B cell (primary cell): ENCODE data around the gene RRAGA. TPM values are rescaled to one million over a fixed set of nuclear protein-coding genes. Genes with fewer than 3 reads are reported as not detected.
"Not testable (repeated sequence)": the region's sequence is repeated elsewhere in the genome, so short reads cannot be mapped to it uniquely, and the experiment has no call there.

Source experiments
- ATAC-seq: fragments of 200-7000 bp; cut with Tn5 transposase; one replicate; pipeline ENCODE4 v1.10.0; 2021; ENCODE audit warnings: low read depth, mild to moderate bottlenecking, moderate number of reproducible peaks, moderate library complexity
- CTCF ChIA-PET: fragments of 350-600 bp; sonication (Branson Sonifier 250); formaldehyde crosslinking; loops from one replicate; lab custom pipeline; 2021; ENCODE audit warnings: antibody characterized with exemption, inconsistent platforms; lab: Charles Lee
- POLR2A ChIA-PET: fragments of 350-600 bp; sonication (Branson Sonifier 250); formaldehyde crosslinking; loops from one replicate; lab custom pipeline; 2021; ENCODE audit warnings: antibody characterized with exemption; lab: Charles Lee
- DNase-seq: peaks from one replicate; pipeline ENCODE4 v3.0.0; 2013
- H2AFZ ChIP-seq: 2 replicates; pipeline ENCODE4 v1.6.1; 2012; ENCODE audit warnings: mild to moderate bottlenecking, low read depth, low read length; ENCODE audit not compliant: insufficient read depth, poor library complexity, severe bottlenecking
- H3K27ac ChIP-seq, 2 donors: 1 replicate in 1 of 2; 2 replicates in 1 of 2; pipeline ENCODE4 v1.5.1; 2012 to 2013; ENCODE audit warnings: low read length in 2 of 2, mild to moderate bottlenecking in 2 of 2, moderate library complexity in 1 of 2
- H3K27me3 ChIP-seq, 4 experiments: fragments of 200-600 bp in 1 of 4; sonication (generic) in 1 of 4; replicated peaks in 1 of 4; 1 replicate in 2 of 4; 2 replicates in 2 of 4; pipeline versions ENCODE4 v1.6.1 to v1.7.0; 2013 to 2016; ENCODE audit warnings: low read length in 3 of 4, mild to moderate bottlenecking in 2 of 4, mixed read lengths in 1 of 4, moderate library complexity in 1 of 4; ENCODE audit not compliant: insufficient read depth in 4 of 4, control insufficient read depth in 3 of 4; ENCODE audit errors: control extremely low read depth in 1 of 4
- H3K36me3 ChIP-seq, 2 experiments: replicated peaks in 1 of 2; 1 replicate in 1 of 2; 2 replicates in 1 of 2; pipeline versions ENCODE4 v1.6.1 to v1.7.1; 2013; ENCODE audit warnings: low read length in 1 of 2; ENCODE audit not compliant: insufficient read depth in 2 of 2, control insufficient read depth in 1 of 2; ENCODE audit errors: control extremely low read depth in 1 of 2, extremely low read depth in 1 of 2
- H3K4me1 ChIP-seq, 2 donors: fragments of 200-600 bp in 1 of 2; sonication (generic) in 1 of 2; 1 replicate in 1 of 2; 2 replicates in 1 of 2; pipeline versions ENCODE4 v1.5.1 to v1.6.1; 2013 to 2017; ENCODE audit warnings: low read length in 2 of 2; ENCODE audit not compliant: control insufficient read depth in 2 of 2, insufficient read depth in 2 of 2
- H3K4me2 ChIP-seq: replicated peaks from 2 replicates; pipeline ENCODE3; 2012; ENCODE audit warnings: mild to moderate bottlenecking, low read depth, low read length; ENCODE audit not compliant: poor library complexity, severe bottlenecking
- H3K4me3 ChIP-seq, 5 experiments: fragments of 200-600 bp in 1 of 5; sonication (generic) in 1 of 5; 1 replicate in 3 of 5; 2 replicates in 2 of 5; pipeline versions ENCODE4 v1.5.1 to v1.7.0; 2011 to 2016; ENCODE audit warnings: low read length in 4 of 5, mild to moderate bottlenecking in 4 of 5, low read depth in 2 of 5, control low read depth in 1 of 5, moderate library complexity in 1 of 5; ENCODE audit not compliant: insufficient read depth in 1 of 5; ENCODE audit errors: control extremely low read depth in 1 of 5, extremely low read depth in 1 of 5
- H3K79me2 ChIP-seq: fragments of 200-600 bp; sonication (generic); one replicate; pipeline ENCODE4 v1.6.0; 2016; ENCODE audit warnings: low read length; ENCODE audit not compliant: control insufficient read depth, insufficient read depth
- H3K9ac ChIP-seq: fragments of 200-600 bp; sonication (generic); 2 replicates; pipeline ENCODE4 v1.6.1; 2017; ENCODE audit warnings: mild to moderate bottlenecking, low read length, moderate library complexity
- H3K9me3 ChIP-seq, 3 donors: one replicate each; pipeline versions ENCODE4 v1.6.1 to v1.7.1; 2013; ENCODE audit warnings: low read length in 2 of 3; ENCODE audit not compliant: control insufficient read depth in 2 of 3, insufficient read depth in 1 of 3; ENCODE audit errors: control extremely low read depth in 1 of 3
- H4K20me1 ChIP-seq: 2 replicates; pipeline ENCODE4 v1.6.0; 2012; ENCODE audit warnings: mild to moderate bottlenecking, low read length; ENCODE audit not compliant: insufficient read depth, control insufficient read depth, poor library complexity, severe bottlenecking
- H3K27ac Mint-ChIP-seq: one replicate; pipeline ENCODE4 v1.8.0; 2021; ENCODE audit warnings: mixed read lengths
- H3K27me3 Mint-ChIP-seq: one replicate; pipeline ENCODE4 v1.8.0; 2021; ENCODE audit warnings: mixed read lengths
- H3K4me1 Mint-ChIP-seq: one replicate; pipeline ENCODE4 v1.8.0; 2021; ENCODE audit warnings: mixed read lengths
- H3K4me3 Mint-ChIP-seq: one replicate; pipeline ENCODE4 v1.8.0; 2021; ENCODE audit warnings: mixed read lengths
- H3K9me3 Mint-ChIP-seq: one replicate; pipeline ENCODE4 v1.8.0; 2022; ENCODE audit warnings: mixed read lengths; ENCODE audit not compliant: insufficient read depth
- CTCF ChIP-seq: fragments of 200-600 bp; IDR thresholded peaks from one replicate; pipeline ENCODE4 v1.8.0; 2022; ENCODE audit warnings: antibody characterized with exemption, mild to moderate bottlenecking
- EZH2 ChIP-seq: IDR thresholded peaks from 2 replicates; pipeline ENCODE4 v1.6.1; 2012; ENCODE audit warnings: borderline replicate concordance, low read depth, mild to moderate bottlenecking, moderate library complexity, low read length; ENCODE audit not compliant: insufficient read depth, poor library complexity, severe bottlenecking
- WGBS: methylation state at CpG from one replicate; pipeline ENCODE4 v1.1.5; 2013; ENCODE audit warnings: missing lambda C conversion rate; ENCODE audit not compliant: insufficient coverage; 5-methylcytosine and 5-hydroxymethylcytosine counted together
- intact Hi-C: fragments of 100-400 bp; cut with micrococcal nuclease; formaldehyde crosslinking; loops from one replicate; pipeline ENCODE4 v1.10.0; 2022
- polyA plus RNA-seq: library from polyadenylated mRNA; depleted of rRNA; stranded (reverse); fragments of >200 nt; gene quantifications from 2 replicates; pipeline ENCODE4 v1.2.3, GENCODE V29; 2012
- small RNA-seq: library from RNA; depleted of rRNA; stranded (forward); fragments of <200 nt; gene quantifications from one replicate; pipeline ENCODE3, GENCODE V24; 2012; ENCODE audit warnings: low replicate concordance, low read depth; ENCODE audit not compliant: insufficient read length
- total RNA-seq, 2 donors: library from RNA; stranded (reverse); fragments of 120-200 nt in 1 of 2; gene quantifications; 1 replicate in 1 of 2; 2 replicates in 1 of 2; pipeline versions ENCODE4 v1.2.3 to v1.2.4, GENCODE V29; 2013 to 2022

The RRAGA gene
- total and polyA plus RNA-seq, 2 donors (not counting 1 experiment from before 2014, with no cell fraction given), result 29.5 to 49.2 TPM

- Histone ChIP-seq H3K9me3 (no peaks in the 10 kb centered on the region), H2AFZ (no peak overlapping the region), H3K79me2 (peaks cover 4% of the 10 kb centered on the region), H3K4me3 (no peak overlapping the region), H3K36me3 (peaks cover 5 to 60% of the 10 kb centered on the region in 2 experiments), H3K4me2 (no peak overlapping the region), H3K27ac (no peak overlapping the region), H3K9ac (no peak overlapping the region), H4K20me1 (no peaks in the 10 kb centered on the region), H3K4me1 (no peaks in the 10 kb centered on the region), H3K27me3 (no peaks in the 10 kb centered on the region)
- WGBS, result 100% methylated on average over 2 of the region's 6 CpGs
- ChIA-PET CTCF (interaction anchor here (0.7 to 4.7 kb wide), 4 partner anchors 46 to 370 kb away, joined by 3 to 51 read pairs (median 18); no protein-coding TSS in a partner anchor), POLR2A (interaction anchor here (0.7 kb wide), 1 partner anchor 161 kb away, joined by 10 read pairs; no protein-coding TSS in a partner anchor)
- ATAC-seq (no peak), DNase-seq (no peak)
- TF ChIP-seq EZH2 (no peak), CTCF (no peak)
- Mint-ChIP-seq H3K4me3 (no peak overlapping the region), H3K9me3 (no peaks in the 10 kb centered on the region), H3K4me1 (no peaks in the 10 kb centered on the region), H3K27me3 (no peaks in the 10 kb centered on the region), H3K27ac (no peak overlapping the region)
- intact Hi-C loops, result no loop called here
These were observed 38.1 kb downstream of the RRAGA start for GRCh38 chr9:19087106-19088000.

- H3K9me3 Mint-ChIP-seq, POLR2A ChIA-PET, H3K27ac ChIP-seq, intact Hi-C loops, H3K4me3 ChIP-seq, ATAC-seq, H4K20me1 ChIP-seq, DNase-seq, H3K4me2 ChIP-seq, H3K9me3 ChIP-seq, H3K4me3 Mint-ChIP-seq, H3K9ac ChIP-seq, H3K27ac Mint-ChIP-seq, H3K27me3 Mint-ChIP-seq, H3K27me3 ChIP-seq, H2AFZ ChIP-seq: not testable (repeated sequence)
- H3K36me3 ChIP-seq, result peaks cover 0 to 21% of the 10 kb centered on the region in 2 experiments
- CTCF ChIA-PET, result interaction anchor here (1.1 to 1.3 kb wide), 2 partner anchors 49 to 368 kb away, joined by 4 read pairs; partner anchors contain the start of gene RRAGA
- H3K79me2 ChIP-seq, result peaks cover 67% of the 10 kb centered on the region
- peaks cover 0 to 13% of the 10 kb centered on the region in 2 donors for H3K4me1 ChIP-seq
- H3K4me1 Mint-ChIP-seq, result peaks cover 25% of the 10 kb centered on the region
These were observed 48.2 kb downstream of the RRAGA start for GRCh38 chr9:19097431-19097830.

Small RNAs within 50 kb of the gene (small RNA-seq; reads per million reads assigned to genes)
- not detected for gene RF00019
- gene RNU6-264P, result not detected
- 180 reads per million, percentile 96 among the genes with 10 or more reads in this experiment for gene SCARNA8

Other genes starting within 250 kb of the RRAGA start
- 0.07 TPM in 1 of 2 replicates, not detected in the other for gene SAXO1, start 16.2 kb upstream of the RRAGA start, total RNA-seq
- gene SAXO1, start 16.2 kb upstream of the RRAGA start, polyA plus RNA-seq, result 0.01 TPM in 1 of 2 replicates, not detected in the other
- 13.5 and 14.6 TPM in 2 replicates for gene HAUS6, start 53.5 kb downstream of the RRAGA start, total RNA-seq
- gene HAUS6, start 53.5 kb downstream of the RRAGA start, polyA plus RNA-seq, result 4.1 and 5.3 TPM in 2 replicates
- gene PLIN2, start 78.1 kb downstream of the RRAGA start, total RNA-seq, result 16.4 and 19.1 TPM in 2 replicates
- gene PLIN2, start 78.1 kb downstream of the RRAGA start, polyA plus RNA-seq, result 61.3 and 63.9 TPM in 2 replicates
- gene DENND4C, start 181.3 kb downstream of the RRAGA start, total RNA-seq, result 44.8 and 52.4 TPM in 2 replicates
- 9.9 and 14.0 TPM in 2 replicates for gene DENND4C, start 181.3 kb downstream of the RRAGA start, polyA plus RNA-seq